ENCODE measurements around the gene CCL24.

- TF ChIP-seq CTCF (IDR thresholded peaks at IDR 0.05; ENCODE audit: insufficient read depth, low read depth, low read length) (no peak), EZH2 (IDR thresholded peaks at IDR 0.05; ENCODE audit: insufficient read depth, low read length) (no peak)
Observed at GRCh38 chr7:75796420-75796819, 17.2 kb downstream of the CCL24 start.

All from astrocyte (in vitro differentiated cells and primary cell).